Esophagus muscularis mucosa (tissue), 4 donors: ENCODE results near the gene STOML1. TPM values are rescaled to one million over a fixed set of nuclear protein-coding genes. Genes with fewer than 3 reads are reported as not detected.

Experiments used
- DNase-seq: peaks from one replicate; pipeline ENCODE4 v3.0.0-alpha.2; 2017; ENCODE audit errors: extremely low spot score
- H3K27ac ChIP-seq, 4 donors: fragments of 200-600 bp; sonication (generic); replicated peaks in 1 of 4; 1 replicate in 3 of 4; 2 replicates in 1 of 4; pipeline ENCODE4 v1.5.1; 2016 to 2019; ENCODE audit warnings: mild to moderate bottlenecking in 1 of 4
- H3K27me3 ChIP-seq, 4 donors: fragments of 200-600 bp; sonication (generic); one replicate each; pipeline versions ENCODE4 v1.5.1 to v1.6.0; 2016 to 2019
- H3K36me3 ChIP-seq, 4 donors: fragments of 200-600 bp; sonication (generic); one replicate each; pipeline ENCODE4 v1.5.1; 2016 to 2019
- H3K4me1 ChIP-seq, 4 donors: fragments of 200-600 bp; sonication (generic); one replicate each; pipeline ENCODE4 v1.5.1; 2016 to 2019
- H3K4me3 ChIP-seq, 4 donors: fragments of 200-600 bp; sonication (generic); 1 replicate in 2 of 4; 2 replicates in 2 of 4; pipeline ENCODE4 v1.5.1; 2016 to 2019; ENCODE audit warnings: mild to moderate bottlenecking in 4 of 4, moderate library complexity in 1 of 4
- H3K9me3 ChIP-seq, 4 donors: fragments of 200-600 bp; sonication (generic); 1 replicate in 3 of 4; 2 replicates in 1 of 4; pipeline ENCODE4 v1.5.1; 2016 to 2019
- CTCF ChIP-seq, 3 experiments: fragments of 200-600 bp in 2 of 3; fragments of 450-650 bp in 1 of 3; sonication (generic) in 2 of 3; IDR thresholded peaks; one replicate each; pipeline ENCODE4 v1.5.1; 2017 to 2019; ENCODE audit warnings: antibody characterized with exemption in 3 of 3, mild to moderate bottlenecking in 2 of 3, moderate library complexity in 1 of 3
- EP300 ChIP-seq: sonication (generic); formaldehyde crosslinking; IDR thresholded peaks from one replicate; pipeline ENCODE4 v1.6.1; 2017; ENCODE audit warnings: antibody characterized with exemption
- POLR2A ChIP-seq: fragments of 450-650 bp; IDR thresholded peaks from one replicate; pipeline ENCODE4 v1.6.1; 2017; ENCODE audit warnings: antibody characterized with exemption, moderate library complexity, mild to moderate bottlenecking, low read depth
- POLR2AphosphoS5 ChIP-seq, 2 donors: sonication (generic); formaldehyde crosslinking; IDR thresholded peaks; one replicate each; pipeline ENCODE4 v1.6.1; 2017; ENCODE audit warnings: antibody characterized with exemption in 2 of 2
- WGBS: methylation state at CpG from one replicate; pipeline ENCODE4 v1.1.5; 2018; 5-methylcytosine and 5-hydroxymethylcytosine counted together
- intact Hi-C: fragments of 100-400 bp; cut with DNase I; formaldehyde crosslinking; loops from one replicate; pipeline ENCODE4 v1.15.1; 2023
- total RNA-seq, 4 donors: library from RNA; depleted of rRNA; stranded (reverse); fragments of >200 nt; gene quantifications; one replicate each; pipeline versions ENCODE4 v1.1.0 to v1.2.1, GENCODE V29; 2016

STOML1 gene
- total RNA-seq, 4 donors from 2014 or later: 7.9 to 25.4 (median 14.9) TPM

GRCh38 chr15:73983773-73984172, 8.3 kb downstream of the STOML1 start:
- peaks cover 0 to 40% (median 22%) of the 10 kb centered on the region in 4 donors for H3K36me3 ChIP-seq
- WGBS: 90% methylated on average over 8 of the region's 9 CpGs
- H3K9me3 ChIP-seq: no peaks in the 10 kb centered on the region
- peak overlapping the region; percentile 79 to 92 (median 85) for H3K27ac ChIP-seq
- H3K4me3 ChIP-seq: no peak overlapping the region
- H3K27me3 ChIP-seq: no peaks in the 10 kb centered on the region
- intact Hi-C loops: loop anchor here (5.0 kb wide), 1 partner anchor 64 kb away; no protein-coding TSS in a partner anchor
- no peak for TF ChIP-seq CTCF (IDR thresholded peaks at IDR 0.05)
- no peak for TF ChIP-seq POLR2A
- no peak for TF ChIP-seq POLR2AphosphoS5 (IDR thresholded peaks at IDR 0.05)
- TF ChIP-seq EP300: no peak
- DNase-seq: no peak
- peaks cover 76 to 80% (median 78%) of the 10 kb centered on the region in 4 donors for H3K4me1 ChIP-seq

GRCh38 chr15:73983211-73983727, 8.8 kb downstream of the STOML1 start:
- peaks cover 0 to 35% (median 17%) of the 10 kb centered on the region in 4 donors for H3K36me3 ChIP-seq
- WGBS: 29% methylated on average over 3 of the region's 10 CpGs
- H3K27ac ChIP-seq: peak overlapping the region; percentile 79 to 92 (median 85)
- no peaks in the 10 kb centered on the region for H3K9me3 ChIP-seq
- TF ChIP-seq POLR2A (no peak), POLR2AphosphoS5 (IDR thresholded peaks at IDR 0.05) (peak in 1 of 2 donors; percentile 35)
- no peak overlapping the region for H3K4me3 ChIP-seq
- H3K27me3 ChIP-seq: no peaks in the 10 kb centered on the region
- peaks cover 71 to 75% (median 73%) of the 10 kb centered on the region in 4 donors for H3K4me1 ChIP-seq
- DNase-seq: no peak
- intact Hi-C loops: loop anchor here (5.0 kb wide), 1 partner anchor 64 kb away; no protein-coding TSS in a partner anchor

- 13% methylated on average over 7 of the region's 8 CpGs for WGBS
- intact Hi-C loops: loop anchor here (5.0 kb wide), 1 partner anchor 65 kb away; no protein-coding TSS in a partner anchor
- Histone ChIP-seq H3K4me3 (peak overlapping the region in 2 of 4 donors; percentile 9 to 22), H3K27me3 (no peaks in the 10 kb centered on the region), H3K27ac (peak overlapping the region; percentile 79 to 92 (median 85)), H3K4me1 (peaks cover 62 to 67% (median 64%) of the 10 kb centered on the region in 4 donors), H3K9me3 (no peaks in the 10 kb centered on the region), H3K36me3 (peaks cover 0 to 27% (median 10%) of the 10 kb centered on the region in 4 donors)
- no peak for TF ChIP-seq POLR2A
- TF ChIP-seq POLR2AphosphoS5 (IDR thresholded peaks at IDR 0.05): peak; percentile 58 to 62
- TF ChIP-seq EP300: peak; percentile 84
- no peak for TF ChIP-seq CTCF (IDR thresholded peaks at IDR 0.05)
- peak; percentile 96 for DNase-seq
Observed at GRCh38 chr15:73982222-73982962, 9.7 kb downstream of the STOML1 start.

- peak overlapping the region; percentile 79 to 92 (median 85) for H3K27ac ChIP-seq
- no peaks in the 10 kb centered on the region for H3K27me3 ChIP-seq
- 21% methylated on average over 5 of the region's 5 CpGs for WGBS
- no peak for DNase-seq
- peaks cover 56 to 61% (median 58%) of the 10 kb centered on the region in 4 donors for H3K4me1 ChIP-seq
- intact Hi-C loops: loop anchor here (5.0 kb wide), 1 partner anchor 66 kb away; no protein-coding TSS in a partner anchor
- H3K36me3 ChIP-seq: peaks cover 0 to 21% (median 9%) of the 10 kb centered on the region in 4 donors
- no peak overlapping the region for H3K4me3 ChIP-seq
- no peaks in the 10 kb centered on the region for H3K9me3 ChIP-seq
- TF ChIP-seq CTCF (IDR thresholded peaks at IDR 0.05): no peak
- no peak for TF ChIP-seq EP300
- no peak for TF ChIP-seq POLR2A
- TF ChIP-seq POLR2AphosphoS5 (IDR thresholded peaks at IDR 0.05): no peak
Observed at GRCh38 chr15:73981761-73982221, 10.3 kb downstream of the STOML1 start.

GRCh38 chr15:73979636-73980035, 12.5 kb downstream of the STOML1 start:
- Histone ChIP-seq H3K27ac (no peak overlapping the region), H3K27me3 (peaks cover 0 to 11% (median 0%) of the 10 kb centered on the region in 4 donors), H3K4me3 (no peak overlapping the region), H3K4me1 (peaks cover 35 to 40% (median 37%) of the 10 kb centered on the region in 4 donors), H3K36me3 (peaks cover 0 to 7% (median under 1%) of the 10 kb centered on the region in 4 donors), H3K9me3 (no peaks in the 10 kb centered on the region)
- intact Hi-C loops: loop anchor here (5.0 to 10.0 kb wide), 3 partner anchors 58 to 335 kb away; no protein-coding TSS in a partner anchor
- WGBS: 95% methylated on average over 1 of the region's 1 CpG
- no peak for DNase-seq
- TF ChIP-seq POLR2AphosphoS5 (IDR thresholded peaks at IDR 0.05) (no peak), POLR2A (no peak), EP300 (no peak), CTCF (IDR thresholded peaks at IDR 0.05) (no peak)
